HG02763 (cell line): ENCODE data around the gene IMP4.

Experiments
- ATAC-seq: cut with Tn5 transposase; IDR thresholded peaks from one replicate; pipeline ENCODE4 v1.9.1; 2021; ENCODE audit warnings: mild to moderate bottlenecking, moderate library complexity; ENCODE audit not compliant: unreplicated experiment

IMP4 gene

GRCh38 chr2:130375291-130376266 lies 32.9 kb downstream of the IMP4 start:
- no peak for ATAC-seq

GRCh38 chr2:130376433-130377293 lies 34.0 kb downstream of the IMP4 start:
- peak; percentile 53 for ATAC-seq

- ATAC-seq, result no peak
Observed at GRCh38 chr2:130377491-130377890, 34.8 kb downstream of the IMP4 start.

GRCh38 chr2:130378206-130378897 lies 35.7 kb downstream of the IMP4 start:
- ATAC-seq, result no peak

GRCh38 chr2:130378898-130379214 lies 36.2 kb downstream of the IMP4 start:
- no peak for ATAC-seq

GRCh38 chr2:130380096-130380934 lies 37.6 kb downstream of the IMP4 start:
- ATAC-seq, result no peak

- no peak for ATAC-seq
Observed at GRCh38 chr2:130381145-130381544, 38.4 kb downstream of the IMP4 start.

- ATAC-seq, result no peak
Observed at GRCh38 chr2:130381619-130382018, 38.9 kb downstream of the IMP4 start.

GRCh38 chr2:130382313-130382917 lies 39.7 kb downstream of the IMP4 start:
- ATAC-seq, result no peak

GRCh38 chr2:130385709-130386108 lies 43.0 kb downstream of the IMP4 start:
- peak; percentile 68 for ATAC-seq

- no peak for ATAC-seq
Observed at GRCh38 chr2:130387071-130387400, 44.3 kb downstream of the IMP4 start.

GRCh38 chr2:130387804-130388203 lies 45.1 kb downstream of the IMP4 start:
- ATAC-seq, result no peak

GRCh38 chr2:130388221-130388907 lies 45.7 kb downstream of the IMP4 start:
- ATAC-seq, result no peak

GRCh38 chr2:130389358-130389757 lies 46.7 kb downstream of the IMP4 start:
- no peak for ATAC-seq

- no peak for ATAC-seq
Observed at GRCh38 chr2:130389783-130390182, 47.1 kb downstream of the IMP4 start.

GRCh38 chr2:130390460-130391057 lies 47.9 kb downstream of the IMP4 start:
- peak; percentile 4 for ATAC-seq

- peak; percentile 87 for ATAC-seq
Observed at GRCh38 chr2:130391058-130391871, 48.6 kb downstream of the IMP4 start.
